Stimulated activated CD4-positive, alpha-beta T cell treated with anti-CD3 and anti-CD28 coated beads, Interleukin-15, amount 100 ng/mL, for 1 hour (primary cell): Measurements from ENCODE around the gene ZNF79.

Experiments used
- DNase-seq, 2 donors: peaks; one replicate each; pipeline ENCODE4 v3.0.0-alpha.2; 2020; ENCODE audit warnings: low read depth in 1 of 2, low spot score in 1 of 2

ZNF79 gene

GRCh38 chr9:127493592-127494303 is 69.6 kb downstream of the ZNF79 start:
- no peak for DNase-seq

DNA sequence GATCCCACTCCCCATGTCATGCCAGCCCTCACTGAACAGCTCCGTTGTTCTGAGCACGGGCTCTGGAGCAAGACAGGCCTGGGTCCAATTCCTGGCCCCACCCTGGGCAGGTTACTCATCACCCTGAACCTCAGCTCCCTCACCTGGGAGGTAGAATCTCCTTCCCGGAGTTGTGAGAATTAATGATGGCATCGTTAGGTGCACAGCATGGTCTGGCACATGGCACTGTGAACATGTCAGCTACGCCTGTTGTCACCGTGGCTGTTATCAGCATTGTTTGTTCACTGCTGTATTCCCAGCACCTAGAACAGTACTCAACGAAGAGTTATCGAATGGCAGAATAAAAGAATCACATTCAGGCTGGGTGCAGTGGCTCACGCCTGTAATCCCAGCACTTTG is 70.1 kb downstream of the ZNF79 start:
- DNase-seq = no peak
